GM23338 (cell line): ENCODE data around the gene STIM1. TPM values are rescaled to one million over a fixed set of nuclear protein-coding genes. Genes with fewer than 3 reads are reported as not detected.

ENCODE experiments used
- ATAC-seq: fragments of 200-7000 bp; cut with Tn5 transposase; 3 replicates; pipeline ENCODE4 v1.9.1; 2020
- DNase-seq: peaks from one replicate; pipeline ENCODE4 v3.0.0-alpha.2; 2015; ENCODE audit warnings: low spot score
- H2AFZ ChIP-seq: fragments of 200-600 bp; sonication (generic); 2 replicates; pipeline ENCODE4 v1.8.0; 2016; ENCODE audit warnings: antibody characterized with exemption, mild to moderate bottlenecking, moderate library complexity
- H3F3A ChIP-seq: fragments of 200-600 bp; sonication (generic); replicated peaks from 2 replicates; pipeline ENCODE4 v1.8.0; 2017; ENCODE audit warnings: antibody characterized with exemption, mixed run types, low read depth
- H3K27ac ChIP-seq: fragments of 200-600 bp; sonication (generic); 2 replicates; pipeline ENCODE4 v1.6.1; 2016; ENCODE audit warnings: low read depth
- H3K27me3 ChIP-seq: fragments of 200-600 bp; sonication (generic); 2 replicates; pipeline ENCODE4 v1.8.0; 2016; ENCODE audit warnings: mild to moderate bottlenecking, mixed run types, moderate library complexity; ENCODE audit not compliant: insufficient read depth
- H3K36me3 ChIP-seq: fragments of 200-600 bp; sonication (generic); 2 replicates; pipeline ENCODE4 v1.8.0; 2016; ENCODE audit warnings: mild to moderate bottlenecking; ENCODE audit not compliant: insufficient read depth
- H3K4me1 ChIP-seq: fragments of 200-600 bp; sonication (generic); 2 replicates; pipeline ENCODE4 v1.8.0; 2016; ENCODE audit warnings: mild to moderate bottlenecking, moderate library complexity; ENCODE audit not compliant: insufficient read depth
- H3K4me2 ChIP-seq: fragments of 200-600 bp; sonication (generic); 2 replicates; pipeline ENCODE4 v1.7.1; 2017; ENCODE audit warnings: mixed run types
- H3K4me3 ChIP-seq: fragments of 200-600 bp; sonication (generic); 2 replicates; pipeline ENCODE4 v1.6.1; 2016; ENCODE audit warnings: mixed run types
- H3K79me2 ChIP-seq: fragments of 200-600 bp; sonication (generic); replicated peaks from 2 replicates; pipeline ENCODE4 v1.8.0; 2017; ENCODE audit warnings: mild to moderate bottlenecking; ENCODE audit not compliant: insufficient read depth
- H3K9me2 ChIP-seq: fragments of 200-600 bp; sonication (generic); 2 replicates; pipeline ENCODE4 v1.8.0; 2017; ENCODE audit not compliant: insufficient read depth
- H4K20me1 ChIP-seq: fragments of 200-600 bp; sonication (generic); replicated peaks from 2 replicates; pipeline ENCODE4 v1.8.0; 2017; ENCODE audit warnings: mild to moderate bottlenecking; ENCODE audit not compliant: insufficient read depth
- H3K27ac Mint-ChIP-seq: 2 replicates; pipeline ENCODE4 v1.8.0; 2020; ENCODE audit warnings: inconsistent platforms, mild to moderate bottlenecking, moderate library complexity, mixed read lengths
- H3K27me3 Mint-ChIP-seq: 3 replicates; pipeline ENCODE4 v1.8.0; 2022; ENCODE audit warnings: low read depth, mild to moderate bottlenecking, moderate library complexity, mixed read lengths, inconsistent platforms; ENCODE audit not compliant: insufficient read depth, poor library complexity
- H3K36me3 Mint-ChIP-seq: 3 replicates; pipeline ENCODE4 v1.8.0; 2021; ENCODE audit warnings: low read depth, mild to moderate bottlenecking, inconsistent platforms, moderate library complexity, mixed read lengths
- H3K4me1 Mint-ChIP-seq: 3 replicates; pipeline ENCODE4 v1.8.0; 2020; ENCODE audit warnings: mild to moderate bottlenecking, inconsistent platforms, mixed read lengths
- H3K4me3 Mint-ChIP-seq: 3 replicates; pipeline ENCODE4 v1.8.0; 2021; ENCODE audit warnings: moderate library complexity, mild to moderate bottlenecking, inconsistent platforms, mixed read lengths
- H3K9me3 Mint-ChIP-seq: 3 replicates; pipeline ENCODE4 v1.8.0; 2020; ENCODE audit warnings: moderate library complexity, mild to moderate bottlenecking, inconsistent platforms, mixed read lengths
- CREB1 ChIP-seq: fragments of 250-450 bp; sonication (Bioruptor Pico); IDR thresholded peaks from 2 replicates; pipeline ENCODE4 v1.5.0; 2020; ENCODE audit warnings: low read depth, mild to moderate bottlenecking, moderate library complexity
- ETS1 ChIP-seq: IDR thresholded peaks from 2 replicates; pipeline ENCODE4 v1.6.1; 2016; ENCODE audit warnings: antibody characterized with exemption
- EZH2 ChIP-seq: fragments of 200-600 bp; sonication (generic); IDR thresholded peaks from one replicate; pipeline ENCODE4 v1.8.0; 2017; ENCODE audit warnings: antibody characterized with exemption, mild to moderate bottlenecking, low read depth; ENCODE audit not compliant: unreplicated experiment
- EZH2phosphoT487 ChIP-seq: fragments of 200-600 bp; sonication (generic); IDR thresholded peaks from one replicate; pipeline ENCODE4 v1.8.1; 2018; ENCODE audit warnings: antibody characterized with exemption; ENCODE audit not compliant: unreplicated experiment
- JUNB ChIP-seq: IDR thresholded peaks from one replicate; pipeline ENCODE4 v1.6.1; 2016; ENCODE audit warnings: antibody characterized with exemption; ENCODE audit not compliant: unreplicated experiment
- NANOG ChIP-seq: IDR thresholded peaks from 2 replicates; pipeline ENCODE4 v1.6.1; 2016; ENCODE audit warnings: antibody characterized with exemption, borderline replicate concordance
- POLR2AphosphoS5 ChIP-seq: IDR thresholded peaks from 2 replicates; pipeline ENCODE4 v1.6.1; 2016; ENCODE audit warnings: antibody characterized with exemption, low read depth
- ZNF331 ChIP-seq: fragments of 250-450 bp; sonication (Bioruptor Pico); IDR thresholded peaks from 2 replicates; pipeline ENCODE4 v1.5.0; 2020; ENCODE audit warnings: low read depth, mild to moderate bottlenecking, moderate library complexity
- ZNF462 ChIP-seq: fragments of 250-450 bp; sonication (Bioruptor Pico); IDR thresholded peaks from 2 replicates; pipeline ENCODE4 v1.5.0; 2020; ENCODE audit warnings: mild to moderate bottlenecking, moderate library complexity
- polyA plus RNA-seq: library from polyadenylated mRNA; unstranded; fragments of >200 nt; fragmentation: Nextera tagmentation; extraction: Ambion mirVana; gene quantifications from 2 replicates; pipeline ENCODE4 v1.2.1, GENCODE V29; 2016
- total RNA-seq: library from RNA; depleted of rRNA; stranded (reverse); fragments of >200 nt; shearing (Covaris generic); gene quantifications from 2 replicates; pipeline ENCODE4 v1.2.3, GENCODE V29; 2014
- TF ChIP-seq, protein P1 (sequence below), 2 experiments: fragments of 200-600 bp in 1 of 2; sonication (generic) in 1 of 2; conservative IDR thresholded peaks; 2 replicates each; pipeline versions ENCODE4 v1.5.1 to v1.6.1; 2016 to 2017; ENCODE audit warnings: antibody characterized with exemption in 2 of 2, low read depth in 2 of 2, mild to moderate bottlenecking in 2 of 2, moderate library complexity in 1 of 2

The STIM1 gene
- total and polyA plus RNA-seq, 2 experiments from 2014 or later: 3.5 to 14.0 TPM

- TF ChIP-seq ZNF462 (CRISPR knock-in tag): no peak
- TF ChIP-seq CREB1 (CRISPR knock-in tag): no peak
- TF ChIP-seq EZH2phosphoT487: no peak
- no peak for TF ChIP-seq JUNB
- TF ChIP-seq NANOG: no peak
- TF ChIP-seq, protein P1, sequence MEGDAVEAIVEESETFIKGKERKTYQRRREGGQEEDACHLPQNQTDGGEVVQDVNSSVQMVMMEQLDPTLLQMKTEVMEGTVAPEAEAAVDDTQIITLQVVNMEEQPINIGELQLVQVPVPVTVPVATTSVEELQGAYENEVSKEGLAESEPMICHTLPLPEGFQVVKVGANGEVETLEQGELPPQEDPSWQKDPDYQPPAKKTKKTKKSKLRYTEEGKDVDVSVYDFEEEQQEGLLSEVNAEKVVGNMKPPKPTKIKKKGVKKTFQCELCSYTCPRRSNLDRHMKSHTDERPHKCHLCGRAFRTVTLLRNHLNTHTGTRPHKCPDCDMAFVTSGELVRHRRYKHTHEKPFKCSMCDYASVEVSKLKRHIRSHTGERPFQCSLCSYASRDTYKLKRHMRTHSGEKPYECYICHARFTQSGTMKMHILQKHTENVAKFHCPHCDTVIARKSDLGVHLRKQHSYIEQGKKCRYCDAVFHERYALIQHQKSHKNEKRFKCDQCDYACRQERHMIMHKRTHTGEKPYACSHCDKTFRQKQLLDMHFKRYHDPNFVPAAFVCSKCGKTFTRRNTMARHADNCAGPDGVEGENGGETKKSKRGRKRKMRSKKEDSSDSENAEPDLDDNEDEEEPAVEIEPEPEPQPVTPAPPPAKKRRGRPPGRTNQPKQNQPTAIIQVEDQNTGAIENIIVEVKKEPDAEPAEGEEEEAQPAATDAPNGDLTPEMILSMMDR (conservative IDR thresholded peaks at IDR 0.05; ENCODE audit: low read depth in 2 of 2): no peak
Measured at GRCh38 chr11:3971756-3972404, 116.4 kb downstream of the STIM1 start (continued).

DNA sequence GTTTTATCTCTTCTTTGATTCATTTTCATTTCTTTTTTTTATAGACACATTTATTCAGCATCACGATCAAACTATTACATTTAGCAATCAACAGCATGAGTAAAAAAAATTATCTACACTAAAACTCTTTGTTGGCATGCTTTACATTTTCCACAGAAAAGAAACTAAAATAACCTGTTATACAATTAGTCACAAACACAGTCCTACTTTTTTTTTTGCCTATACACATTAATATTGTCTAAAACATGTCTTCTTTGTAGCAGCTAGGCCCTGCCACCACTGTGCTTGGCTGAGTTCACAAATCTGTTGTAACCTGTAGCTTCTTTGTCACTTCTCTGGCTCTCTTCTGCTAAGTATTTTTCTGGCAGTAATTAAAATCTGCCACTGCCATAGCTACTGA lies 117.0 kb downstream of the STIM1 start:
- no peak overlapping the region for H2AFZ ChIP-seq
- H3F3A ChIP-seq: no peaks in the 10 kb centered on the region
- H3K4me3 Mint-ChIP-seq: no peak overlapping the region
- H3K27ac Mint-ChIP-seq: no peak overlapping the region
- H3K4me2 ChIP-seq: no peak overlapping the region
- H3K27ac ChIP-seq: no peak overlapping the region
- H3K9me2 ChIP-seq: no peaks in the 10 kb centered on the region
- no peaks in the 10 kb centered on the region for H3K27me3 ChIP-seq
- no peaks in the 10 kb centered on the region for H3K36me3 ChIP-seq
- H3K79me2 ChIP-seq: no peaks in the 10 kb centered on the region
- DNase-seq (no peak), ATAC-seq (no peak)
- H3K9me3 Mint-ChIP-seq: no peaks in the 10 kb centered on the region
- H3K36me3 Mint-ChIP-seq: no peaks in the 10 kb centered on the region
- H3K4me1 ChIP-seq: no peaks in the 10 kb centered on the region
- no peaks in the 10 kb centered on the region for H3K27me3 Mint-ChIP-seq
- H3K4me1 Mint-ChIP-seq: peaks cover 2% of the 10 kb centered on the region; the same call in 2 of the 3 replicates
- no peaks in the 10 kb centered on the region for H4K20me1 ChIP-seq
- H3K4me3 ChIP-seq: no peak overlapping the region
- TF ChIP-seq ZNF331 (CRISPR knock-in tag): no peak
- TF ChIP-seq, protein P1 (conservative IDR thresholded peaks at IDR 0.05; ENCODE audit: low read depth in 2 of 2): no peak
- no peak for TF ChIP-seq ETS1
- TF ChIP-seq EZH2: no peak
- no peak for TF ChIP-seq POLR2AphosphoS5
- TF ChIP-seq CREB1 (CRISPR knock-in tag): no peak
- no peak for TF ChIP-seq EZH2phosphoT487
